GM12801 (cell line): ENCODE results near the gene DKK3.

Experiments
- TF ChIP-seq, protein P1 (sequence below): IDR thresholded peaks from one replicate; pipeline ENCODE4 v1.5.1; 2011; ENCODE audit warnings: control low read depth; ENCODE audit not compliant: insufficient read length; ENCODE audit errors: extremely low read depth

The DKK3 gene

GRCh38 chr11:11988099-11988651 lies 20.3 kb downstream of the DKK3 start:
- TF ChIP-seq, protein P1, sequence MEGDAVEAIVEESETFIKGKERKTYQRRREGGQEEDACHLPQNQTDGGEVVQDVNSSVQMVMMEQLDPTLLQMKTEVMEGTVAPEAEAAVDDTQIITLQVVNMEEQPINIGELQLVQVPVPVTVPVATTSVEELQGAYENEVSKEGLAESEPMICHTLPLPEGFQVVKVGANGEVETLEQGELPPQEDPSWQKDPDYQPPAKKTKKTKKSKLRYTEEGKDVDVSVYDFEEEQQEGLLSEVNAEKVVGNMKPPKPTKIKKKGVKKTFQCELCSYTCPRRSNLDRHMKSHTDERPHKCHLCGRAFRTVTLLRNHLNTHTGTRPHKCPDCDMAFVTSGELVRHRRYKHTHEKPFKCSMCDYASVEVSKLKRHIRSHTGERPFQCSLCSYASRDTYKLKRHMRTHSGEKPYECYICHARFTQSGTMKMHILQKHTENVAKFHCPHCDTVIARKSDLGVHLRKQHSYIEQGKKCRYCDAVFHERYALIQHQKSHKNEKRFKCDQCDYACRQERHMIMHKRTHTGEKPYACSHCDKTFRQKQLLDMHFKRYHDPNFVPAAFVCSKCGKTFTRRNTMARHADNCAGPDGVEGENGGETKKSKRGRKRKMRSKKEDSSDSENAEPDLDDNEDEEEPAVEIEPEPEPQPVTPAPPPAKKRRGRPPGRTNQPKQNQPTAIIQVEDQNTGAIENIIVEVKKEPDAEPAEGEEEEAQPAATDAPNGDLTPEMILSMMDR = no peak

GRCh38 chr11:11987503-11988022 lies 20.9 kb downstream of the DKK3 start:
- TF ChIP-seq, protein P1 = no peak

DNA sequence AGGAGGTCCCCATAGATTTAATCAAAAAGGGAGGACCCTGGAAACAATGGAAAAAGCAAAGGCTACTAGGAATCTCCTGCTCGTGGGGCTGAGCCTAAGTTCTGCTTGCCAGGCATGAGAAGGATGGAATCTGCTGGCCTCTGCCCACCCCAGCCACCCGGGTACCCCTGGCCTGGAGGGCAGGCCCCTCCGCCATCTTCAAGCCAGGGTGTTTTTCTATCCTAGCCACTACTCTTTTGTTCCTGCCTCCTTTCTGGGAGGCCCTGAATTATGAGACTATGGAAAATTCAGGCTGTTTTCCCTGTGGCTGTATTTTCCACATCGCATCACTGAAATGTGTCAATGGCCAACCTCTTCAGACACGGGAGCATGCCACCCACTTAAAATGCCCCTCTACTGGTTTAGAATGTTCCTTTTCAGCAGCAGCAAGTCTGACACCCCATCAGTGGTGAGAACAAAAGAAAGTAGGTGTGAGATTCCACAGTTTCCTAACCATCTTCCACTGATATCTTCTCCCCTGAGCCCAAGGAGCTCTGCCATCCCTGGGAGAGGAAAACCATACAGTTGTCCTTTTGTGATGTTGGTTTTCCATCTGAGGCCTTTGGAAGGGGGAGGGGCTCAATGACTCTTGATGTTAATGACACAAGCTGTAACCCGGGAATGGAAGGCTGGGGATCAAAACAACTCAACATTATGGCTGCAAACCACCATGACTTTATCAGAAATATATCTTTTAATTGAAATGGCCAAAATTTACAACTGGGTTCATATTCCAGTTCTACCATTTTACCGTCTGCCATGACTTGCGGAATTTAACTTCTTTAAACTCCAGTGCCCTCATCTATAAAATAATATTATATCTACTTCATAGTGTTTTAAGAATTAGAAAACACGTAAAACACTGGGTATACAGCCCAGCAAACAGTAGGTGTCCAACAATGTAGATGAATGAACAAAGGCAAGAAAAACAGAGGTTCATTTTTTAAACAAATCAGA lies 22.2 kb downstream of the DKK3 start:
- TF ChIP-seq, protein P1 = no peak

DNA sequence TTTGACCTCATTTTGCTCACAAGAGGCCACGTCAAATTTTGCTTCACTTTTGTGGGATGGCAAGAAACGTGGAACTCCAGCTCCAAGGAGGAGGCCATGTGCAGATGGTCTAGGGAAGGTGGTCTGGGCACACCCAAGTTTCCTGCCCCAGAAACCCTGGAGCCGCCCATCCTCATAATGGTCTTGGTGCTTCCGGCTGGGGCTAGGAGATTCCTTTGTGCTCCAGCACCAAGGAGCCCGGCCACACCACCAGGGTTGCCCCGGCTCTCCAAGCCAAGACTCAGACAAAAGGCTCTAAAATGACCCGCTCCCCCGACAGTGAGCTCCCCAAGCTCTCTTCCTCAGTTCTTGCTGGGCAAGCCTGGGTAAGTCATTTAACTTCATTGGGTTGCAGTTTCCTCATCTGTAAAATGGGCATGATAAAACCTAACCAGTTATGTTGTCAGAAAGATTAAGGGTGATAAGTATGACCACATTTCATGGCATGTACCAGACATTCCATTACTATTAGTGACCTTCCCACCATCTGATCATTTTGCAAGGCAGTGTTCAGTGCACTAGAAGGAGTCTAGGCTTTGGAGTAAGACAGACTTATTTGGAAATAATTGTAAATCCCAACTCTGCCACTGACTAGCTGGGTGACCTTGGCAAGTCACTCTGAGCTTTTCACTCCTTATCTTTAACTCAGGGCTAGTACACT lies 23.3 kb downstream of the DKK3 start:
- TF ChIP-seq, protein P1 = no peak

GRCh38 chr11:11984563-11984962 lies 23.9 kb downstream of the DKK3 start:
- TF ChIP-seq, protein P1 = no peak

GRCh38 chr11:11983427-11983826 lies 25.0 kb downstream of the DKK3 start:
- TF ChIP-seq, protein P1 = no peak

GRCh38 chr11:11982975-11983374 lies 25.5 kb downstream of the DKK3 start:
- TF ChIP-seq, protein P1 = no peak
